HepG2 (cell line): Measurements from ENCODE around the gene WNT5B. TPM values are rescaled to one million over a fixed set of nuclear protein-coding genes. Genes with fewer than 3 reads are reported as not detected.

Experiments
- ATAC-seq: fragments of 200-7000 bp; cut with Tn5 transposase; 3 replicates; pipeline ENCODE4 v1.9.1; 2020; ENCODE audit warnings: mild to moderate bottlenecking, moderate library complexity
- BruUV-seq: library from RNA; stranded (reverse); fragments of 400-500 nt; replicated peaks from 2 replicates; lab custom pipeline; 2021; lab: Mats Ljungman, UMichigan
- CTCF ChIA-PET: fragments of 300-600 bp; formaldehyde crosslinking; extraction: SDS; loops from one replicate; lab custom pipeline; 2021; ENCODE audit warnings: low total read pairs, inconsistent platforms, low intra/inter-chr PET ratio; lab: Yijun Ruan, JAX
- POLR2A ChIA-PET: fragments of 350-600 bp; sonication (Branson Sonifier 250); formaldehyde crosslinking; loops from one replicate; lab custom pipeline; 2020; ENCODE audit warnings: antibody characterized with exemption, inconsistent platforms; lab: Yijun Ruan, JAX
- DNase-seq: peaks from one replicate; pipeline ENCODE4 v3.0.0-alpha.2; 2015; ENCODE audit warnings: low spot score
- FAIRE-seq: peaks from 3 replicates; lab custom pipeline; 2011; peaks lifted over from hg19 to GRCh38; lab: Jason Lieb, UNC
- H2AFZ ChIP-seq: one replicate; pipeline ENCODE4 v1.6.1; 2011; ENCODE audit warnings: low read length, inconsistent platforms
- H3K27ac ChIP-seq: fragments of 300-600 bp; 3 replicates; pipeline ENCODE4 v1.8.0; 2011; ENCODE audit warnings: mixed run types, mild to moderate bottlenecking, mixed read lengths, low read length, inconsistent platforms; ENCODE audit not compliant: insufficient read depth; ENCODE audit errors: extremely low read length
- H3K27me3 ChIP-seq, 2 experiments: fragments of 200-600 bp in 1 of 2; 2 replicates in 1 of 2; 3 replicates in 1 of 2; pipeline versions ENCODE4 v1.6.0 to v1.8.0; 2011; ENCODE audit warnings: low read length in 2 of 2, mild to moderate bottlenecking in 2 of 2, moderate library complexity in 2 of 2, inconsistent platforms in 1 of 2; ENCODE audit not compliant: insufficient read depth in 2 of 2, control insufficient read depth in 1 of 2
- H3K36me3 ChIP-seq, 2 experiments: fragments of 200-600 bp in 1 of 2; replicated peaks in 1 of 2; 2 replicates in 1 of 2; 3 replicates in 1 of 2; pipeline versions ENCODE4 v1.5.1 to v1.8.0; 2011; ENCODE audit warnings: low read length in 2 of 2, inconsistent platforms in 1 of 2; ENCODE audit not compliant: insufficient read depth in 2 of 2, control insufficient read depth in 1 of 2
- H3K4me1 ChIP-seq: 2 replicates; pipeline ENCODE4 v1.5.1; 2012; ENCODE audit warnings: low read length, inconsistent platforms; ENCODE audit not compliant: insufficient read depth
- H3K4me2 ChIP-seq: 2 replicates; pipeline ENCODE4 v1.6.0; 2011; ENCODE audit warnings: low read depth, low read length, inconsistent platforms
- H3K4me3 ChIP-seq, 3 experiments: fragments of 200-600 bp in 1 of 3; sonication (generic), shearing (Covaris generic) in 1 of 3; replicated peaks in 1 of 3; 2 replicates each; pipeline ENCODE4 v1.5.1; 2011 to 2016; ENCODE audit warnings: low read length in 3 of 3, inconsistent platforms in 2 of 3, low read depth in 2 of 3, mild to moderate bottlenecking in 2 of 3, control low read depth in 1 of 3, mixed read lengths in 1 of 3; ENCODE audit not compliant: insufficient read depth in 1 of 3
- H3K79me2 ChIP-seq: one replicate; pipeline ENCODE4 v1.6.1; 2011; ENCODE audit warnings: low read length, inconsistent platforms; ENCODE audit not compliant: insufficient read depth
- H3K9ac ChIP-seq: 2 replicates; pipeline ENCODE4 v1.6.0; 2011; ENCODE audit warnings: mild to moderate bottlenecking, low read depth, low read length, inconsistent platforms; ENCODE audit not compliant: insufficient read depth
- H3K9me3 ChIP-seq: 2 replicates; pipeline ENCODE4 v1.5.1; 2012; ENCODE audit warnings: mild to moderate bottlenecking, low read length
- H4K20me1 ChIP-seq: 2 replicates; pipeline ENCODE4 v1.6.0; 2011; ENCODE audit warnings: inconsistent platforms, mild to moderate bottlenecking, low read length, moderate library complexity; ENCODE audit not compliant: insufficient read depth
- GATAD1 ChIP-seq: IDR thresholded peaks from 2 replicates; pipeline ENCODE4 v1.6.1; 2016; ENCODE audit warnings: missing genetic modification reagents, missing compliant biosample characterization
- HNRNPK ChIP-seq: fragments of 200-400 bp; formaldehyde crosslinking; IDR thresholded peaks from 2 replicates; pipeline ENCODE4 v1.6.1; 2018; ENCODE audit warnings: low read length, low read depth, moderate library complexity, mild to moderate bottlenecking; ENCODE audit not compliant: poor library complexity, severe bottlenecking
- KLF11 ChIP-seq: IDR thresholded peaks from 2 replicates; pipeline ENCODE4 v1.6.1; 2016; ENCODE audit warnings: missing compliant biosample characterization
- MAF1 ChIP-seq: sonication (generic); formaldehyde crosslinking; IDR thresholded peaks from 2 replicates; pipeline ENCODE4 v1.5.0; 2020; ENCODE audit warnings: missing genetic modification reagents, borderline replicate concordance
- MAZ ChIP-seq, 2 experiments: sonication (generic) in 1 of 2; formaldehyde crosslinking in 1 of 2; IDR thresholded peaks; 2 replicates each; pipeline versions ENCODE4 v1.5.0 to v1.6.1; 2012 to 2020; ENCODE audit warnings: low read depth in 2 of 2, mild to moderate bottlenecking in 2 of 2, borderline replicate concordance in 1 of 2, improper control_type of control experiment in 1 of 2, low read length in 1 of 2, missing genetic modification reagents in 1 of 2, moderate library complexity in 1 of 2
- MYNN ChIP-seq: sonication (generic); formaldehyde crosslinking; IDR thresholded peaks from 2 replicates; pipeline ENCODE4 v1.4.0; 2020; ENCODE audit warnings: mild to moderate bottlenecking, low read depth, missing genetic modification reagents
- SMARCC2 ChIP-seq: fragments of 450-650 bp; IDR thresholded peaks from 2 replicates; pipeline ENCODE4 v1.6.1; 2017; ENCODE audit warnings: antibody characterized with exemption, mild to moderate bottlenecking
- TARDBP ChIP-seq: sonication (generic); formaldehyde crosslinking; IDR thresholded peaks from 2 replicates; pipeline ENCODE4 v1.8.0; 2022; ENCODE audit warnings: mild to moderate bottlenecking, missing genetic modification reagents
- YEATS4 ChIP-seq: sonication (generic); formaldehyde crosslinking; IDR thresholded peaks from 2 replicates; pipeline ENCODE4 v1.4.0; 2020; ENCODE audit warnings: missing genetic modification reagents, borderline replicate concordance
- YY1 ChIP-seq: IDR thresholded peaks from 2 replicates; pipeline ENCODE4 v1.6.1; 2011; ENCODE audit warnings: low read length, low read depth, moderate library complexity, mild to moderate bottlenecking; ENCODE audit not compliant: insufficient read depth, insufficient replicate concordance
- ZKSCAN1 ChIP-seq: fragments of 150-350 bp; IDR thresholded peaks from 2 replicates; pipeline ENCODE4 v1.6.1; 2014; ENCODE audit warnings: low read length
- ZNF607 ChIP-seq: sonication (generic); formaldehyde crosslinking; IDR thresholded peaks from 2 replicates; pipeline ENCODE4 v1.5.1; 2020; ENCODE audit warnings: missing genetic modification reagents, mild to moderate bottlenecking, borderline replicate concordance
- ZNF674 ChIP-seq: sonication (generic); formaldehyde crosslinking; IDR thresholded peaks from 2 replicates; pipeline ENCODE4 v1.5.0; 2020; ENCODE audit warnings: low read depth, mild to moderate bottlenecking, missing genetic modification reagents
- ZSCAN25 ChIP-seq: sonication (generic); formaldehyde crosslinking; IDR thresholded peaks from 2 replicates; pipeline ENCODE4 v1.8.0; 2022; ENCODE audit warnings: mild to moderate bottlenecking, missing genetic modification reagents
- WGBS: methylation state at CpG from one replicate; pipeline ENCODE4 v1.1.6; 2017; ENCODE audit warnings: low lambda C conversion rate; 5-methylcytosine and 5-hydroxymethylcytosine counted together
- in situ Hi-C: cut with HindIII; loops from 2 replicates; pipeline ENCODE4 v1.10.0; 2017; ENCODE audit warnings: low pct_unique_long_range_greater_than_20kb; ENCODE audit not compliant: extremely low pct_ligation_motif_present
- intact Hi-C: fragments of 100-400 bp; cut with micrococcal nuclease; formaldehyde crosslinking; loops from one replicate; pipeline ENCODE4 v1.10.0; 2022; ENCODE audit not compliant: unreplicated experiment
- polyA plus RNA-seq, 8 experiments: library from polyadenylated mRNA; depleted of rRNA in 3 of 8; stranded (reverse) in 7 of 8; unstranded in 1 of 8; fragments of >200 nt; fragmentation: Illumina TruSeq in 4 of 8; extraction: Trizol in 4 of 8; gene quantifications; 2 replicates each; pipeline versions ENCODE4 v1.2.1 to v1.2.3, GENCODE V29; 2011 to 2016; ENCODE audit warnings: low read depth in 4 of 8, missing spikeins in 1 of 8, mixed read lengths in 1 of 8; ENCODE audit not compliant: insufficient read depth in 1 of 8
- total RNA-seq, 5 experiments: library from RNA; depleted of rRNA; stranded (reverse); fragments of >200 nt; fragmentation: Illumina TruSeq; extraction: Trizol; gene quantifications; 2 replicates each; pipeline ENCODE4 v1.2.3, GENCODE V29; 2016; ENCODE audit warnings: low read depth in 1 of 5
- TF ChIP-seq, protein P1 (sequence below): sonication (generic); formaldehyde crosslinking; conservative IDR thresholded peaks from 2 replicates; pipeline ENCODE4 v1.8.1; 2023; ENCODE audit warnings: missing genetic modification reagents
- TF ChIP-seq, protein P2 (sequence below): sonication (generic); formaldehyde crosslinking; IDR thresholded peaks from 2 replicates; pipeline ENCODE4 v1.5.0; 2020; ENCODE audit warnings: missing genetic modification reagents
- TF ChIP-seq, protein P3 (sequence below): sonication (generic); formaldehyde crosslinking; IDR thresholded peaks from 2 replicates; pipeline ENCODE4 v1.8.0; 2022; ENCODE audit warnings: mild to moderate bottlenecking, missing genetic modification reagents; ENCODE audit not compliant: insufficient replicate concordance

WNT5B gene
- total and polyA plus RNA-seq, 2 of the 13 experiments (the other 11 are each of a cell fraction or from before 2014, with no cell fraction given): 0.04 TPM; not detected in 1

DNA sequence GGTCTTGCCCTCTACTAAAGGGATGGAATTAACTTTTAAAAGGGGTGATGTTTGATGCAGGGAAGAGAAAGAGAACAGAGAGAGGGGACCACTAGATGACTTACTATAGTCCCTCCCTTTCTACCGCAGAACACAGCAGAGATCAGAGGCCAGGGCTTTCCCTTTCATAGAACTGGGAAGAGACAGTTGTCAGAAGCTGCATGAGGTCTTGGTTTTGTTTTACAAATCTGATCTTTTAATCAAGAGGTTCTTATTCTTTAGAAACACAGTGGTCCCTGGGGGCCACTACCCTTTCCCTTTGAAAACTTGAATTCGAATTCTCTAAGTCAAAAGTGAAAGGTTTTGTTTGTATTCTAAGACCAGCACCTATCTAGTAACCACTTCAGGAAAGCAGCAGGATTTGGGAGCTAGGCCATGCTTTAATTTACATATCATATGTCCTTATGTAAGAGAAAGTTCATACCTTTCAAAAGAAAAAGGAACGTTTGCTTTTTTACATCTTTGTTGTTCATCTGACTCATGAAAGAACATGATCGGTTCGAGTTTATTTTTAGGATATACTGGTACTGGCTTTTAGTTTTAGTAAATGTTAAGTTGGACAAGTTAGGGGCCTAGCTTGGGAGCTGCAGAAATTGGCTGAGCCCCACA, 41.0 kb upstream of the WNT5B start (continued):
- no peak for TF ChIP-seq ZSCAN25 (CRISPR knock-in tag)

DNA sequence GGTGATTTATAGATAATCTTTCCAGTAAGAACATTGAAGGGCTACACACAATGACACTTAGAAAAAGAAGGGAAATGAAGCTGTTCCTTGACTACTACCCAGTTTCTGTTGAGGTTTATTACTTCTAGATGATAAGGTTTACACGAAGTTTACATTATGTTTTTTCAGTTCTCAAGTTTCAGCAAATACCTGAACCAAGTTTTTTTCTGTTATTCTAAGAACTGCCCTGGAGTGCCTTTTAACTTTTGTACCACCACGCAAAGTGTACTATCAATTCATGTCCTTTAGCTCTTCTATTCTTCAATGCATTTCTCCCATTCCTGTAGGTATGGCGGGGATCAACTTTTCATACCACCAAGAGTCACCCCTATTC, 40.5 kb upstream of the WNT5B start:
- Histone ChIP-seq H3K4me3 (no peak overlapping the region), H3K4me1 (peaks cover 38% of the 10 kb centered on the region), H3K79me2 (peaks cover 26% of the 10 kb centered on the region), H3K36me3 (no peaks in the 10 kb centered on the region), H3K27ac (no peak overlapping the region), H3K4me2 (no peak overlapping the region), H3K9ac (no peak overlapping the region), H3K27me3 (no peaks in the 10 kb centered on the region), H2AFZ (no peak overlapping the region), H4K20me1 (peaks cover 17% of the 10 kb centered on the region; the same call in 1 of the 2 replicates), H3K9me3 (no peaks in the 10 kb centered on the region)
- WGBS: 78% methylated on average over 3 of the region's 3 CpGs
- no peak for ATAC-seq
- BruUV-seq: no TSS peak
- DNase-seq: no peak
- ChIA-PET CTCF (no interaction called here), POLR2A (no interaction called here)
- intact Hi-C loops (no loop called here), in situ Hi-C loops (loop anchor here (25.0 kb wide), 1 partner anchor 1026 kb away; no protein-coding TSS in a partner anchor)
- no peak for FAIRE-seq
- TF ChIP-seq MAZ (IDR thresholded peaks at IDR 0.05; ENCODE audit: borderline replicate concordance, low read depth, low read length): no peak
- no peak for TF ChIP-seq MAZ (CRISPR knock-in tag; IDR thresholded peaks at IDR 0.05; ENCODE audit: low read depth)
- TF ChIP-seq YY1: no peak
- TF ChIP-seq HNRNPK: no peak
- TF ChIP-seq TARDBP: no peak
- TF ChIP-seq KLF11 (CRISPR knock-in tag): no peak
- TF ChIP-seq ZKSCAN1: no peak
- no peak for TF ChIP-seq SMARCC2
- TF ChIP-seq, protein P1, sequence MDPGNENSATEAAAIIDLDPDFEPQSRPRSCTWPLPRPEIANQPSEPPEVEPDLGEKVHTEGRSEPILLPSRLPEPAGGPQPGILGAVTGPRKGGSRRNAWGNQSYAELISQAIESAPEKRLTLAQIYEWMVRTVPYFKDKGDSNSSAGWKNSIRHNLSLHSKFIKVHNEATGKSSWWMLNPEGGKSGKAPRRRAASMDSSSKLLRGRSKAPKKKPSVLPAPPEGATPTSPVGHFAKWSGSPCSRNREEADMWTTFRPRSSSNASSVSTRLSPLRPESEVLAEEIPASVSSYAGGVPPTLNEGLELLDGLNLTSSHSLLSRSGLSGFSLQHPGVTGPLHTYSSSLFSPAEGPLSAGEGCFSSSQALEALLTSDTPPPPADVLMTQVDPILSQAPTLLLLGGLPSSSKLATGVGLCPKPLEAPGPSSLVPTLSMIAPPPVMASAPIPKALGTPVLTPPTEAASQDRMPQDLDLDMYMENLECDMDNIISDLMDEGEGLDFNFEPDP (CRISPR knock-in tag): no peak
- TF ChIP-seq ZNF607: no peak
- no peak for TF ChIP-seq ZNF674 (CRISPR knock-in tag)
- TF ChIP-seq, protein P2, sequence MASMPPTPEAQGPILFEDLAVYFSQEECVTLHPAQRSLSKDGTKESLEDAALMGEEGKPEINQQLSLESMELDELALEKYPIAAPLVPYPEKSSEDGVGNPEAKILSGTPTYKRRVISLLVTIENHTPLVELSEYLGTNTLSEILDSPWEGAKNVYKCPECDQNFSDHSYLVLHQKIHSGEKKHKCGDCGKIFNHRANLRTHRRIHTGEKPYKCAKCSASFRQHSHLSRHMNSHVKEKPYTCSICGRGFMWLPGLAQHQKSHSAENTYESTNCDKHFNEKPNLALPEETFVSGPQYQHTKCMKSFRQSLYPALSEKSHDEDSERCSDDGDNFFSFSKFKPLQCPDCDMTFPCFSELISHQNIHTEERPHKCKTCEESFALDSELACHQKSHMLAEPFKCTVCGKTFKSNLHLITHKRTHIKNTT (CRISPR knock-in tag): no peak
- TF ChIP-seq GATAD1 (CRISPR knock-in tag): no peak
- TF ChIP-seq MAF1 (CRISPR knock-in tag): no peak
- no peak for TF ChIP-seq YEATS4 (CRISPR knock-in tag)
- TF ChIP-seq MYNN (CRISPR knock-in tag): no peak
- TF ChIP-seq, protein P3, sequence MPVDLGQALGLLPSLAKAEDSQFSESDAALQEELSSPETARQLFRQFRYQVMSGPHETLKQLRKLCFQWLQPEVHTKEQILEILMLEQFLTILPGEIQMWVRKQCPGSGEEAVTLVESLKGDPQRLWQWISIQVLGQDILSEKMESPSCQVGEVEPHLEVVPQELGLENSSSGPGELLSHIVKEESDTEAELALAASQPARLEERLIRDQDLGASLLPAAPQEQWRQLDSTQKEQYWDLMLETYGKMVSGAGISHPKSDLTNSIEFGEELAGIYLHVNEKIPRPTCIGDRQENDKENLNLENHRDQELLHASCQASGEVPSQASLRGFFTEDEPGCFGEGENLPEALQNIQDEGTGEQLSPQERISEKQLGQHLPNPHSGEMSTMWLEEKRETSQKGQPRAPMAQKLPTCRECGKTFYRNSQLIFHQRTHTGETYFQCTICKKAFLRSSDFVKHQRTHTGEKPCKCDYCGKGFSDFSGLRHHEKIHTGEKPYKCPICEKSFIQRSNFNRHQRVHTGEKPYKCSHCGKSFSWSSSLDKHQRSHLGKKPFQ (CRISPR knock-in tag): no peak
